Measurements from ENCODE around the gene MEX3C. TPM values are rescaled to one million over a fixed set of nuclear protein-coding genes. Genes with fewer than 3 reads are reported as not detected.

MEX3C gene
- total RNA-seq, 6 donors from 2014 or later = 12.2 to 30.7 (median 19.2) TPM

- no peak for DNase-seq
- no peak overlapping the region for H3K27ac ChIP-seq
- ATAC-seq (ENCODE audit: low FRiP score in 2 of 2) = no peak
- no peaks in the 10 kb centered on the region for H3K9me3 ChIP-seq
- 82 to 84% methylated on average over 5 of the region's 5 CpGs for WGBS, 2 donors
- H3K4me1 ChIP-seq = no peaks in the 10 kb centered on the region
- H3K36me3 ChIP-seq = peaks cover 0 to 5% (median 0%) of the 10 kb centered on the region in 4 donors
- H3K27me3 ChIP-seq = no peaks in the 10 kb centered on the region
- TF ChIP-seq CTCF (IDR thresholded peaks at IDR 0.05) (no peak), POLR2A (IDR thresholded peaks at IDR 0.05) (no peak), POLR2AphosphoS5 (IDR thresholded peaks at IDR 0.05) (no peak), EP300 (IDR thresholded peaks at IDR 0.05) (no peak)
- H3K4me3 ChIP-seq = no peak overlapping the region
Measured at GRCh38 chr18:51168026-51168742, 29.3 kb downstream of the MEX3C start.

DNA sequence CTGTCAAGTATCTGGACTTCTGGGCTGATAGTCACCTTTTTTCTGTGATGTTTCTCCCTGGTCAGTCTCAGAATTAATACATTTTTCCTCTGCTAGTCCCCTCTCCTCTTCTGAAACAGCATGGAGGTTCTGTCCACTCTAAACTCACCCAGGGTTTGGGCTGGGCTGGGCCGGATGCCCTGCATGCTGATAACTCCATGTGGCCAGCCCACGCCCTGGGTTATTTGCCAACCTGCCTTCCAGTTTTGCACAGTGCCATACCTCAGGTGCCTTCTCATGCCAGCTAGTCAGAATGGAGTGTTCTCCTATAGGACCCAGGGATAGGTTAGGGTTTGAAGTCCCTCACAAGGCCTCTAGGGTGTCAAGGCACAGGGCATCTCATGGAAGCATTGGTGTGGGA is 32.2 kb downstream of the MEX3C start:
- Histone ChIP-seq H3K27me3 (no peaks in the 10 kb centered on the region), H3K4me3 (no peak overlapping the region), H3K4me1 (no peaks in the 10 kb centered on the region), H3K9me3 (no peaks in the 10 kb centered on the region), H3K27ac (no peak overlapping the region), H3K36me3 (no peaks in the 10 kb centered on the region)
- no peak for TF ChIP-seq CTCF (IDR thresholded peaks at IDR 0.05)
- TF ChIP-seq POLR2AphosphoS5 (IDR thresholded peaks at IDR 0.05) = no peak
- TF ChIP-seq POLR2A (IDR thresholded peaks at IDR 0.05) = no peak
- TF ChIP-seq EP300 (IDR thresholded peaks at IDR 0.05) = no peak
- 89 to 100% methylated on average over 2 of the region's 2 CpGs for WGBS, 2 donors
- DNase-seq (no peak), ATAC-seq (ENCODE audit: low FRiP score in 2 of 2) (no peak)

DNA sequence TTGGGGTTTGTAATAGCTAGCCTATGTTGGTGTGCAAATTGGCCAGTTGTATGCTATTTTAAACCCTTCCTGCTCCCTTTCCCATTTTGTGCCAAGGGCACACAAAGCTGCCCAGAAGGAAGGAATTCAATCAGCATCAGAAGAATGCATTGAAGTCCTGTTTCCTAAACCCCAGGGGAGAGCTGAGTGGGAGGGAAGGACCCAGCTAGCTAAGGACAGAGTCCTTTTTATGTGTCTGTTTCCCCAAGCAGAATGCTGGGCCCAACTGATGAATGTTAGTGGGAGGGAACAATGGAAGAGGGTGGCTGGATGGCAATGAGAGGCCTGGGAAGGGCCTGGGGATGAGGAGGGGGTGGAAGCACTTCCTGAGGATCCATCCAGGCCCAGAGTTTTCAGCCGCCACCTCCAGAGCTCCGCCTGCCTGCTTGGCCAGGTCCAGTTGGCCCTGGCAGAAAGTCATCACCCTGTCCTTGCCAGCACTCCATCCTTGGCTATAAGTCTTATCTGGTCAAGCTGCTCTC is 32.7 kb downstream of the MEX3C start:
- Histone ChIP-seq H3K27ac (no peak overlapping the region), H3K9me3 (no peaks in the 10 kb centered on the region), H3K4me1 (no peaks in the 10 kb centered on the region), H3K36me3 (no peaks in the 10 kb centered on the region), H3K4me3 (no peak overlapping the region), H3K27me3 (no peaks in the 10 kb centered on the region)
- ATAC-seq (ENCODE audit: low FRiP score in 2 of 2) = no peak
- no peak for DNase-seq
- whole genome bisulfite sequencing, 2 donors = 92 to 100% methylated on average over 2 of the region's 2 CpGs
- no peak for TF ChIP-seq CTCF (IDR thresholded peaks at IDR 0.05)
- TF ChIP-seq POLR2A (IDR thresholded peaks at IDR 0.05) = no peak
- TF ChIP-seq EP300 (IDR thresholded peaks at IDR 0.05) = no peak
- no peak for TF ChIP-seq POLR2AphosphoS5 (IDR thresholded peaks at IDR 0.05)

DNA sequence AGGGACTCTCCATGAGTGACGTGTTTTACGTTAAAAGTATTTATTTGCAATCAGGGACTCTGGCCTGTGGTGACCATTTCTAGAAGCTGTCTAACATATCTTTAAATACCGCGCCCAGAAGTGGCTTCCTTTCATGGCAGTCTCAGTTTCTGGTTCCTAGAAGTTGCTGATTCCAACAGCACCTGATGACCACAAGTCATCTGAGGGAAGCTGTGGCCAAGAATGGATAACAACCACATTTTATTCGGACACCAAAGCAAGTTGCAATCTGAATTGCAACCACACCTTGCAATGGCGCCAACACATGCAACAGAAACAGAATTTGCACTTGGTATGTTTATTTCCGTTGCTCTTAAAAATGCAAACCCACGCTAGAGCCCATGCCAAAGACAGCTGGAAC is 33.1 kb downstream of the MEX3C start:
- ATAC-seq (ENCODE audit: low FRiP score in 2 of 2) (no peak), DNase-seq (no peak)
- 77 to 82% methylated on average over 8 of the region's 8 CpGs for WGBS, 2 donors
- no peaks in the 10 kb centered on the region for H3K27me3 ChIP-seq
- TF ChIP-seq CTCF (IDR thresholded peaks at IDR 0.05) (no peak), POLR2A (IDR thresholded peaks at IDR 0.05) (no peak), EP300 (IDR thresholded peaks at IDR 0.05) (no peak), POLR2AphosphoS5 (IDR thresholded peaks at IDR 0.05) (no peak)
- H3K36me3 ChIP-seq = no peaks in the 10 kb centered on the region
- H3K27ac ChIP-seq = no peak overlapping the region
- no peaks in the 10 kb centered on the region for H3K9me3 ChIP-seq
- H3K4me1 ChIP-seq = no peaks in the 10 kb centered on the region
- H3K4me3 ChIP-seq = no peak overlapping the region

DNA sequence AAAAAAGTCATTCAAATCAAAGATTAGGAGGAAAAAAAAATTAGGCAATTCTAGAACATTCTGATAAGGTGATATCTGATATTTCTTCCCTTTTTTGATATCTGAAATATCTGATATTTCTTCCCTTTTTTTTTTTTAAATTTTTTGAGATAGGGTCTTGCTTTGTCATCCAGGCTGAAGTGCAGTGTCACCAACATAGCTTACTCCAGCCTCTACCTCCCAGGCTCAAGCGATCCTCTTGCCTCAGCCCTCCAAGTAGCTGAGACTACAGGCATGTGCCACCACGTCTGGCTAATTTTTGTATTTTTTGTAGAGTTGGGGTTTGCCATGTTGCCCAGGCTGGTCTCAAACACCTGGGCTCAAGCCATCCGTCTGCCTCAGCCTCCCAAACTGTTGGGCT is 33.9 kb downstream of the MEX3C start:
- no peak overlapping the region for H3K27ac ChIP-seq
- TF ChIP-seq EP300 (IDR thresholded peaks at IDR 0.05) (no peak), POLR2A (IDR thresholded peaks at IDR 0.05) (no peak), POLR2AphosphoS5 (IDR thresholded peaks at IDR 0.05) (no peak), CTCF (IDR thresholded peaks at IDR 0.05) (no peak)
- H3K36me3 ChIP-seq = no peaks in the 10 kb centered on the region
- no peaks in the 10 kb centered on the region for H3K4me1 ChIP-seq
- ATAC-seq (ENCODE audit: low FRiP score in 2 of 2) (no peak), DNase-seq (no peak)
- no peak overlapping the region for H3K4me3 ChIP-seq
- 86 to 90% methylated on average over 3 of the region's 3 CpGs for WGBS, 2 donors
- no peaks in the 10 kb centered on the region for H3K9me3 ChIP-seq
- H3K27me3 ChIP-seq = no peaks in the 10 kb centered on the region

Data from upper lobe of left lung (tissue), 6 donors.